Stimulated activated CD4-positive, alpha-beta T cell treated with anti-CD3 and anti-CD28 coated beads, Interleukin-2, amount 100 ng/mL, for 24 hours (primary cell): Measurements from ENCODE around the gene NACAD.

Experiments used
- DNase-seq, 2 donors: peaks; one replicate each; pipeline ENCODE4 v3.0.0-alpha.2; 2020

The NACAD gene

DNA sequence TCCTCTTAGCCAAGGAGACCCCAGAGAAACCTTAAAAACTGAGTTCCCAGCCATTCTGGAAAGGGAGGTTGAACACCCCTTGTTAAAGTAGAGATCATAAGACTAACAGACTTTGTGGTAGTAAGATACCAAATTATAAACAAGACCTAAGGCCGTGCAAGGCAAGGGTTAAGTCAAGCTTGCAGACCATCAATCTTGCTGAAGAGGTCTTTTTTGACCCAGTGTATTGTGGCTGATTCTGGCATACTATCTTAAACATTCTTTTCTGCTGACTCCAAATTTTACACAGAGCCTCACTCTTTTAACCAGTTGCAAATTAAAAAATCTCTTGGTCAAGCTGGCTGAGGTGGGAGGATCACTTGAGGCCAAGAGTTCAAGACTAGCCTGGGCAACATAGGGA is 23.9 kb upstream of the NACAD start:
- DNase-seq: no peak

DNA sequence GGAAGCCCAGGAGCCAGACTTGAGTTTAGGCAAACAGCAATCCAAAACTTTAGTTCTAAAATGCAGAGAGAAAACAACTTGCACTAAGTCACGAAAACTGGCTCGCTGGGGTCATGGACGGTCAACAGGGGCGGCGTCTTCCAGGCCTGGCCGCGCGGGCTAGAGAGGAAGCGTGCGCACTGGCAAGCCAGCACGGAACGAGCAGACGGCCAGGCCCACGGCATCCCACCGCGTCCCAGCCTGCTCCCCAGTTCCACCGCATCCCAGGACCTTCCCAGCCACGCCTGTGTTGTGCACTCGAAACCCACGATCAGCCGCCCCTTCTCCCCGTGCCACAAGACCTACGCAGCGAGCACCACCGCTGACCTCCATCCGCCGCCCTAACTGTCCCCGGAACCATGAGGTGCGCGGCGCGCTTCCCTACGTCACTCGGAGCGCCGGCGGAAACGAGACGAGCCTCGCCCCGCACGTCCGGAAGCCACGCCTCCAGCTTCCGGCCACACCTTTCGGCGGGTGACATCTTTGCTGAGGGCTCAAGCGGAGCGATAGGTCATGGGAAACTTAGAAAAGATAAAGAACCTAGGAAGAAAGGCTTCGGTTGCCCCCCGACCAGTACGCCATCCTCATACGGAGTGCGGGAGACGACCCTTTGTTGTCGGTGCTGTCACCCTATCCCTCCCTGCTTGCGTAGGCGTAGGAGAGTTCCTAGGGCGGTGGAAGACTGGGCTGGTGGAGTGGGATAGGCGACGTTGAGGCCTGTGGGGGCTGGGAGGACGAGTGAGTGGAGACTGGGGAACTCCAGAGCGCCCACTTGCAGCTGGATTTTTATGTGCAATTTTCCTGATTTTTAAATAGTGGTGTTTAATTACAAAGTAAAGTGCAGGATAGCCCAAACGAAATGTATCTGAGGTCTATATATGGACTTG is 22.8 kb upstream of the NACAD start, which contains the start of gene TBRG4:
TSS of gene TBRG4 (minus strand) at position 400 of the 926 bp plus-strand sequence. CDS start 2,460 bp downstream, outside the sequence.
- peak; percentile 93 to 96 for DNase-seq

- no peak for DNase-seq
Observed at GRCh38 chr7:45108863-45109262, 20.1 kb upstream of the NACAD start.

GRCh38 chr7:45107356-45107755 is 18.6 kb upstream of the NACAD start:
- no peak for DNase-seq

DNA sequence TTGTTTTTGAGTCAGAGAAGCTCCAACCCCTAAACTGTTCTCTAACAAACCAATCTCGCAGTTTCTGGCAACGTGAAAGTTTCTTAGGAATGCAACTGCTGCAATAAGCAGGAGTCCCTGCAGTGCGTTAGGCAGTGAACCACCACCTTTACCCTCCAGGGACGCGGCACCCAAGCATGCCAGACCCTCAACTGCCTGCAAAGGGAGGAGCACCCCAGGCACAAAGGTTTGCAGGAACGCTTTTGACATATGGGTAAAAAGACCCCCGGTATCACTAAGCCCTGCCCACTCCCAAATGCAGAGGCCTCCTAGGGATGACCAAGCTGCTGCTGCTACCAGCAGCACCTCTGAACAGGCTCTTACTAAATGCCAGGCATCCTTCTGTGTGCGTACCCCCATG is 18.1 kb upstream of the NACAD start:
- DNase-seq: no peak

- no peak for DNase-seq
Observed at GRCh38 chr7:45105588-45106188, 16.9 kb upstream of the NACAD start.

DNA sequence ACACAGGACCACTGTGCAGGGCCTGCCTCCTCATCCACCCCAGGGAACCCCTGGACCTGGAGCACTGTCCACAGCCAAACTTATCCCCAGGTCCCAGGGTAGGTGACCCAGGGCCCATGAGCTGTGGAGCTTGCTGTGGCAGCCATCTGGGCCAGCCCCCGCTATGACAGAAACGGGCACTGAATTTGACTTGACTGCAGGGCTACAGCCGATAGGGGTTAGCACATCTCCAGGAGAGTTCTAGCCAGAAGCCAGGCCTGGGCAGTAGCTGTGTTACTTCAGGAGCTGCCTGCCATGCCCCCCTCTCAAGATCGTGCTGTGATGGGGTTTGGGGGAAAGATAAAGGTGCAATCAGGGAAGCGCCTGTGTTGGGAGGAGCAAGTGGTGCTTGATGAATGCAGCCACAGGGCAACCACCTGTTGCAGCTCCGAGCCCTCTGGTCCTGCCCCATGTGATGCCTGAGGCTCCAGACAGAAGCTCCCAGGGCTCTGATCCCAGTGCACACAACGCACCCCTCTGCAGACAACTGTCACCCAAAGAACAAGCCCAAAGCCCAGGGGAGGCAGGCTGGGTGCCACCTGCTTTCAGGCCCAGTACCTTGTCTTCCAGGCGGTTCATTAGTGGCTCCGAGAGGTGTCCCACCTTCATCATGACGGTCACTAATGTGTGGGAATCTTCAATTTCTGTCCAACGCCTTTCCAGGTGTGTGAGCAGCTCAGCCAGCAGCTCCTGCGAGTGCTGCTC is 16.2 kb upstream of the NACAD start:
- no peak for DNase-seq

- DNase-seq: no peak
Observed at GRCh38 chr7:45103958-45104843, 15.4 kb upstream of the NACAD start.

GRCh38 chr7:45102785-45103712 is 14.3 kb upstream of the NACAD start:
- no peak for DNase-seq

DNA sequence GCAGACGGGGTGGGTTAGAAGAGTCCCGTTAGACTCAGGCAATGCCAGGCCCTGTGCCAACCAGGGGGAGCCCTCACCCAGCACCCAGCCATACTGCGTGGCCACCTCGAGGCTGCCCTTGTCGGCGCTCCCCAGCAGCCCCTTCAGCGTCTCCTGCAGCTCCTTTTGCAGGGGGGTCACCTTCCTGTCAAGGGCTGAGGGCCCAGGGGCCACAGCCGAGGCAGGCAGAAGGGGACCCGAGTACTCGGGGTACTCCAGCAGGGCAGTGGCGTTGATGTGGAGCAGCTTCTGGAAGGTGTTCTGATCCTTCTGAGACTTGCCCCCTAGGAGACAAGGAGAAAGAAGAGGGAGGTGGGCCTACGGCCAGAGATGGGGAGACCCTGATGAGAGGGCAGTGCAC is 13.0 kb upstream of the NACAD start:
- DNase-seq: no peak

- DNase-seq: no peak
Observed at GRCh38 chr7:45100761-45101480, 12.2 kb upstream of the NACAD start.

- no peak for DNase-seq
Observed at GRCh38 chr7:45099891-45100760, 11.4 kb upstream of the NACAD start.

DNA sequence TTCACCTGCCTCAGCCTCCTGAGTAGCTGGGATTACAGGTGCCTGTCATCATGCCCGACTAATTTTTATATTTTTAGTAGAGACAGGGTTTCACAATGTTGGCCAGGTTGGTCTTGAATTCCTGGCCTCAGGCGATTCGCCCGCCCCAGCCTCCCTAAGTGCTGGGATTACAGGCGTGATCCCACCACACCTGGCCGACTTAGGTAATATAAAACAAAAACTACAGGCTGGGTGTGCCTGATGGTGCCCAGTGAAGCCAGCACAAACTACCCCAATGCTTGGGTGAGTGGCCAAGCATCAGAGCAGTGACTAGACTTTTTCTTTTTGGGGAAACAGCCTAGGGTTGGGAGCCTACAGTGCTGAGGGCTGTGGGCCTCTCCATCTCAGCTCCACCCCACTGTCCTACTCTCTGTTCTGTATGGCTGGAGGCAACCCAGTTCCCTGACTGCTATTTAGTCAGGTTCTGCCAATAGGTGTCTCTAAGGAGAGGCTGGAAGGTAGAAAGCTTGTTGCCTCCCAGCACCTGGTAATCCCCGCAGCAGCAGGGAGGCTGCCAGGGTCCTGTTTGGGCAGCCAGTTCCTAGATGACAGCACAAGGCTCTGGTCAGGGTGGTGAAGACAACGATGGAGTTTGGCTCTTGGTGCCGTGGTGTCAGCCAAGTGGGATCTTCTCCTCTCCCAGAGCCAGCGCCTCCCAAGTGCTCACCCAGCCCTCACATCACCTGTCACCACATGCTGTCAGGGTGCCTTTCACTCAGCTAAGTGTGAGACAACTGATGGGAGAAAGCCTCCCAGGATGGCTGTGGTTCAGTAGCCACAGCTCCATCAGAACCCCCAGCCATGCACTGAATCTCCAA is 10.4 kb upstream of the NACAD start:
- no peak for DNase-seq

DNA sequence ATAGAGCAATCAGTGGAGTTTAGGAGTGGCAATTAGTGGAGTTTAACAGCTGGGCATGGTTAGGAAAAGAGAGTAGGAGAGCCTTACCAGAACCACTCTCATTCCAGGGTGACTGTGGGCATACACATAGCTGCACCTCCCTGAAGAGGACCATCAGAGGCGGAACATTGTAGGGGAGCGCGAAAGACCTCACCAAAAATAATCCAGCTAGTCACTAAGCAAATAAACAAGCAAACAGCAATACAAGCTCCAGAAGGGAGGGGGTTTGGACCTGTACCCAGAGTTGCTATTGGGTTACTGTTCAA is 4.1 kb upstream of the NACAD start:
- no peak for DNase-seq

GRCh38 chr7:45092100-45092930 is 3.5 kb upstream of the NACAD start:
- no peak for DNase-seq

- DNase-seq: peak; percentile 62 to 75
Observed at GRCh38 chr7:45089341-45089891, 647 bp upstream of the NACAD start.

DNA sequence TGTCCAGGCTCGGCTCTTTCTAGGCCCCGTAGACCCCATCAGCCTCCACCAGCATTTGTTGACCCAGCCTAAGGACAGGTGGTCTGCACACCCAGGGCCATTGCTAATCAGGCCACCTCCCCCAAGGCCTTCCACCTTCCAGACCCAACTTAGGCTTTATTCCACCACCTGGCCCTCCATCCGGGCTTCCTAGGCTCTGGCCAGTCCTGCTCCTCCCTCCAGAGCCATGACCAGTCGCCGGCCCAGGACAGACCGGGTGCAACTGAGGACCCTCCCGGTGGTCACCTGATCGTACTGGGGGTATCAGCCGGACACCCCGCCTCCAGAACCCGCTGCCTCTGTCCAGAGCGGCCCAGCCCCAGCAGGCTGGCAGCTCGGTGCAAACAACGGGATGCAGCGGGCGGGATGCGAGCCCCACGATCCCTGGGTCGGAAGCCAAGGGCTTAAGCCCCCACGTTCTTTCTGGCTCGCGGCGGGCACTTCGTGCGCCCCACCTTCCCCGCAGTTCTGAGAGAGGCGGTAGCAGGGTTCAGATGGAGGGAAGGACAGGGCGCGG is 545 bp downstream of the NACAD start:
- no peak for DNase-seq
